ENCODE data around the gene NAP1L2.
A peak's percentile ranks its signal among the peaks of the same experiment; 100 is the strongest.

The NAP1L2 gene, protein sequence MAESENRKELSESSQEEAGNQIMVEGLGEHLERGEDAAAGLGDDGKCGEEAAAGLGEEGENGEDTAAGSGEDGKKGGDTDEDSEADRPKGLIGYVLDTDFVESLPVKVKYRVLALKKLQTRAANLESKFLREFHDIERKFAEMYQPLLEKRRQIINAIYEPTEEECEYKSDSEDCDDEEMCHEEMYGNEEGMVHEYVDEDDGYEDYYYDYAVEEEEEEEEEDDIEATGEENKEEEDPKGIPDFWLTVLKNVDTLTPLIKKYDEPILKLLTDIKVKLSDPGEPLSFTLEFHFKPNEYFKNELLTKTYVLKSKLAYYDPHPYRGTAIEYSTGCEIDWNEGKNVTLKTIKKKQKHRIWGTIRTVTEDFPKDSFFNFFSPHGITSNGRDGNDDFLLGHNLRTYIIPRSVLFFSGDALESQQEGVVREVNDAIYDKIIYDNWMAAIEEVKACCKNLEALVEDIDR

DNA sequence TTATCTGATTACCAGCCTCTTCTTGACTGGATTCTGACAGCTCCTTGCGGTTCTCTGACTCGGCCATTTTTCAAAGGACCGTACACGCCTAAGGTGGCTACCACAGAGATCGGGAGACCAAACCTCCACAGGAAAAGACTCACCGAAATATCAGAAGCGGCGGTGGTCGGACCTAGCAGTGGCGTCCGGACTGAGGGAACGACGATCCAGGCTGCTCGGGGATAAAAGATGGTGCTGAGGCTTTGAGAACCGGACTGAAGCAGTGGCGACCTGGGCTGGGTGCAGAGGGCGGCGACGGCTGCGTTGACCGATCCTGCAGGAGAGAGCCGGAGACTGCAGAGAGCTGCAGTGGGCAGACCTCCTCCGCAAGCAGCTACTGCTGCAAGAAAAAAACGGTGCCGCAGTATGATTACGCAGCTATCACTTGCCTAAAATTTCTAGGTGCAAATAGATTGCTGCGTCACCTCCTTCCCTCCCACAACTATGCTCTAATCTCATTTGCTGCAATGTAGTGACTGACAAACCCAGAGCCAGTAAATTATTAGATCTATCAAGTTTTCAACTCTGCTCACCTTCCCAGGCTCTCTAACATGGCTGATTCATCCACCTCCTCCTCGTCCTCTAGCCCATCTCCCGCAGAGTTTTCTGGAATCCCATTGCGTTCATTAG lies at the start of gene NAP1L2:
Gene NAP1L2 (minus strand): TSS at position 426 of the 669 bp plus-strand sequence. CDS start 359 bp downstream, at position 67.
- TF ChIP-seq CTCF (IDR thresholded peaks at IDR 0.05) = no peak

GRCh38 chrX:73262991-73263390 lies 48.3 kb upstream of the NAP1L2 start:
- TF ChIP-seq CTCF (IDR thresholded peaks at IDR 0.05) = peak; percentile 19; the same call in 1 of the 2 replicates

DNA sequence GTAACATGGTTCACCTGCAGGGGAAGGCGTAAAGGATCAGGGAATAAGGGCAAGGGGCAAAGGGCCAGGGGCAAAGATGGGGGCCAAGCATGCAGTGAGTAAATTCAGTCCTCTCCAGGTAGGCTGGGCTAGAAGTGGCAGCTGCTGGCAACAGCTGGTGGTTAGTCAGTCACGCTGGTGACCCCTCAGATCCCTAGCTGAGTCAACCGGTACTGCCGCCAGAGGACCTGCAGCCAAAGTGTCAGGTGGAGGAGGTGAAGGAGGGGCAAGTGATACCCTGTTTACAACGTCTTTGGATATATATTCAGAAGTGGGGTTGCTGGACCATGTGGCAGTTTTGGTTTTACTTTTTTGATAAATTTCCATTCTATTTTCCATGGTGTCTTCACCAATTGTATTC lies 24.6 kb upstream of the NAP1L2 start:
- TF ChIP-seq CTCF (IDR thresholded peaks at IDR 0.05) = no peak

DNA sequence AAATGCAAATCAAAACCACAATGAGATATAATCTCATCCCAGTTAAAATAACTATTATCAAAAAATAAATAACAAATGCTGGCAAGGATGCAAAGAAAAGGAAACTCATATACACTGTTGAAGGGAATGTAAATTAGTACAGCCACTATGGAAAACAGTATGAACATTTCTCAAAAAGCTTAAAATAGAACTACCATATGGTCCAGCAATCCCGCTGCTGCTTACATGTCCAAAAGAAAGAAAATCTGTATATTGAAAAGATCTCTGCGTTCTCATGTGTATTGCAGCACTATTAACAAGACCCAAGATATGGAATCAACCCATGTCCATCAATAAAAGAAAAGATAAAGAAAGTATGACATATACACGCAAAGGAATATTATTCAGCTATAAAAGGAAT lies 3.0 kb upstream of the NAP1L2 start:
- TF ChIP-seq CTCF (IDR thresholded peaks at IDR 0.05) = no peak

DNA sequence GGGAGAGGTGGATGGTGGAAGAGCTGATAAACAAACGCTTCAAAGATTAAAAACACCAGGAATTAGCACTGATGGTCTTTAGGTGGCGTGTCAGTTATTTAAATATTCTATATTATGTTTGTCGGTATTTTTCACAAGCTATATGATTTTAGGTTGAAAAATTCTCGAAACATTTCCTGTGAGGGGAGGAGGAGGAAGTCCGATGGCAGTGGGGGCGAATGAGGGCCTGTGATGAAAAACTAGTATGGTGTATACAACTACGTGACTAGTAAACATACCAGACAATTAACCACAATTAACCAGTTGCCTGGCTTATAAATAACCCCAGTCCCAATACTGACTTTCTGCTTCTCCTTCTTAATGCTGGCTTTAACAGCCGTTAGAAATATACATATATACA lies 595 bp upstream of the NAP1L2 start:
- TF ChIP-seq CTCF (IDR thresholded peaks at IDR 0.05) = no peak

DNA sequence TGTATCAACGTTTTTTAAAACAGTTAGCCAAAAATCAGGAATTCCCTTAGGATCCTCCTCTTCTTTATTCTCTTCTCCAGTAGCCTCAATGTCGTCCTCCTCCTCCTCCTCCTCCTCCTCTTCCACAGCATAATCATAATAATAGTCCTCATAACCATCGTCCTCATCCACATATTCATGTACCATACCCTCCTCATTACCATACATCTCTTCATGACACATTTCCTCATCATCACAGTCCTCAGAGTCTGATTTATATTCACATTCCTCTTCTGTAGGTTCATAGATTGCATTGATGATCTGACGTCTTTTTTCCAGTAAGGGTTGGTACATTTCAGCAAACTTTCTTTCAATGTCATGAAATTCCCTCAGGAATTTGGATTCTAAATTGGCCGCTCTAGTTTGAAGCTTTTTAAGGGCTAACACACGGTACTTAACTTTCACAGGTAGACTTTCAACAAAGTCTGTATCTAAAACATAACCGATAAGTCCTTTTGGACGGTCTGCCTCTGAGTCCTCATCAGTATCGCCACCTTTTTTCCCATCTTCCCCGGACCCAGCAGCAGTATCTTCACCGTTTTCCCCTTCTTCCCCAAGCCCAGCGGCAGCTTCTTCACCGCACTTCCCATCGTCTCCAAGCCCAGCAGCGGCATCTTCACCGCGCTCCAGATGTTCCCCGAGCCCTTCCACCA lies 771 bp downstream of the NAP1L2 start:
- TF ChIP-seq CTCF (IDR thresholded peaks at IDR 0.05) = no peak

- no peak for TF ChIP-seq CTCF (IDR thresholded peaks at IDR 0.05)
Measured at GRCh38 chrX:73206366-73206765, 8.3 kb downstream of the NAP1L2 start.
